Left ventricle myocardium inferior (tissue), 1 donor: ENCODE measurements around the gene THUMPD2. TPM values are rescaled to one million over a fixed set of nuclear protein-coding genes. Genes with fewer than 3 reads are reported as not detected.

Experiments used
- DNase-seq: peaks from one replicate; pipeline ENCODE4 v3.0.0-alpha.2; 2020
- H3K27ac ChIP-seq: fragments of 200-600 bp; replicated peaks from 2 replicates; pipeline ENCODE4 v1.8.0; 2021
- H3K27me3 ChIP-seq: fragments of 200-600 bp; 2 replicates; pipeline ENCODE4 v1.8.0; 2021; ENCODE audit warnings: low read depth
- H3K36me3 ChIP-seq: fragments of 200-600 bp; 2 replicates; pipeline ENCODE4 v1.8.0; 2021
- H3K4me1 ChIP-seq: fragments of 200-600 bp; 2 replicates; pipeline ENCODE4 v1.8.0; 2021
- H3K4me3 ChIP-seq: fragments of 200-600 bp; 2 replicates; pipeline ENCODE4 v1.8.0; 2021; ENCODE audit warnings: mild to moderate bottlenecking, moderate library complexity
- H3K9me3 ChIP-seq: fragments of 200-600 bp; replicated peaks from 2 replicates; pipeline ENCODE4 v1.8.0; 2021
- CTCF ChIP-seq: fragments of 200-600 bp; IDR thresholded peaks from 2 replicates; pipeline ENCODE4 v1.8.0; 2021; ENCODE audit warnings: antibody characterized with exemption, mild to moderate bottlenecking, borderline replicate concordance
- intact Hi-C: fragments of 100-400 bp; cut with micrococcal nuclease; formaldehyde crosslinking; loops from one replicate; pipeline ENCODE4 v1.11.0; 2022
- total RNA-seq: library from RNA; stranded (reverse); fragmentation: NEBNext Ultra II Directional; extraction: Animal tissue kit (Norgen Biotek cat#: 25700); gene quantifications from one replicate; pipeline ENCODE4 v1.2.1, GENCODE V29; 2021
- donor health status: DM: no; HTN: yes; CAD: no; lungs with severe emphysema.

Gene THUMPD2
- total RNA-seq, 1 donor from 2014 or later = 5.9 TPM

GRCh38 chr2:39778233-39778632 lies 825 bp downstream of the THUMPD2 start:
- intact Hi-C loops = no loop called here
- Histone ChIP-seq H3K4me1 (peaks cover 52% of the 10 kb centered on the region), H3K4me3 (peak overlapping the region; percentile 99), H3K36me3 (no peaks in the 10 kb centered on the region), H3K9me3 (no peaks in the 10 kb centered on the region), H3K27me3 (no peaks in the 10 kb centered on the region), H3K27ac (peak overlapping the region; percentile 90)
- TF ChIP-seq CTCF = no peak
- no peak for DNase-seq

- Histone ChIP-seq H3K27ac (no peak overlapping the region), H3K4me3 (no peak overlapping the region), H3K27me3 (no peaks in the 10 kb centered on the region), H3K9me3 (no peaks in the 10 kb centered on the region), H3K4me1 (peaks cover 68% of the 10 kb centered on the region), H3K36me3 (peaks cover 17% of the 10 kb centered on the region)
- TF ChIP-seq CTCF = no peak
- no peak for DNase-seq
- intact Hi-C loops = no loop called here
Observed at GRCh38 chr2:39772812-39773152, 6.3 kb downstream of the THUMPD2 start.

GRCh38 chr2:39772086-39772811 lies 6.8 kb downstream of the THUMPD2 start:
- no peaks in the 10 kb centered on the region for H3K9me3 ChIP-seq
- intact Hi-C loops = no loop called here
- H3K27ac ChIP-seq = no peak overlapping the region
- H3K36me3 ChIP-seq = peaks cover 18% of the 10 kb centered on the region
- H3K4me1 ChIP-seq = peaks cover 62% of the 10 kb centered on the region
- H3K4me3 ChIP-seq = no peak overlapping the region
- no peaks in the 10 kb centered on the region for H3K27me3 ChIP-seq
- DNase-seq = no peak
- TF ChIP-seq CTCF = no peak

GRCh38 chr2:39762448-39762847 lies 16.6 kb downstream of the THUMPD2 start:
- Histone ChIP-seq H3K27ac (no peak overlapping the region), H3K4me1 (no peaks in the 10 kb centered on the region), H3K36me3 (peaks cover 81% of the 10 kb centered on the region), H3K4me3 (no peak overlapping the region), H3K27me3 (no peaks in the 10 kb centered on the region), H3K9me3 (no peaks in the 10 kb centered on the region)
- no peak for TF ChIP-seq CTCF
- intact Hi-C loops = no loop called here
- DNase-seq = no peak

- no peak overlapping the region for H3K4me3 ChIP-seq
- TF ChIP-seq CTCF = no peak
- DNase-seq = no peak
- H3K4me1 ChIP-seq = no peaks in the 10 kb centered on the region
- H3K9me3 ChIP-seq = no peaks in the 10 kb centered on the region
- no peak overlapping the region for H3K27ac ChIP-seq
- H3K27me3 ChIP-seq = no peaks in the 10 kb centered on the region
- intact Hi-C loops = no loop called here
- H3K36me3 ChIP-seq = peaks cover 98% of the 10 kb centered on the region
Observed at GRCh38 chr2:39757156-39757555, 21.9 kb downstream of the THUMPD2 start.
